Spleen (tissue), 11 donors: ENCODE measurements around the gene CDC42EP5. TPM values are rescaled to one million over a fixed set of nuclear protein-coding genes. Genes with fewer than 3 reads are reported as not detected.

ENCODE experiments used
- DNase-seq: peaks from one replicate; pipeline ENCODE4 v3.0.0-alpha.2; 2020
- H3K27ac ChIP-seq, 8 donors: fragments of 200-600 bp; sonication (generic) in 7 of 8; 1 replicate in 4 of 8; 2 replicates in 4 of 8; pipeline versions ENCODE4 v1.5.0 to v1.8.0; 2016 to 2021; ENCODE audit warnings: inconsistent platforms in 4 of 8, mild to moderate bottlenecking in 4 of 8, moderate library complexity in 1 of 8
- H3K27me3 ChIP-seq, 7 donors: fragments of 200-600 bp; sonication (generic) in 6 of 7; replicated peaks in 1 of 7; 1 replicate in 4 of 7; 2 replicates in 3 of 7; pipeline versions ENCODE4 v1.5.0 to v1.8.0; 2016 to 2021; ENCODE audit warnings: inconsistent platforms in 3 of 7, mild to moderate bottlenecking in 1 of 7
- H3K36me3 ChIP-seq, 6 donors: fragments of 200-600 bp; sonication (generic) in 5 of 6; 1 replicate in 4 of 6; 2 replicates in 2 of 6; pipeline versions ENCODE4 v1.5.0 to v1.8.0; 2016 to 2021; ENCODE audit warnings: inconsistent platforms in 2 of 6
- H3K4me1 ChIP-seq, 6 donors: fragments of 200-600 bp; sonication (generic) in 5 of 6; 1 replicate in 3 of 6; 2 replicates in 3 of 6; pipeline versions ENCODE4 v1.5.0 to v1.8.0; 2016 to 2021; ENCODE audit warnings: inconsistent platforms in 3 of 6
- H3K4me3 ChIP-seq, 8 donors: fragments of 200-600 bp; sonication (generic) in 7 of 8; 1 replicate in 4 of 8; 2 replicates in 4 of 8; pipeline versions ENCODE4 v1.5.0 to v1.8.0; 2016 to 2021; ENCODE audit warnings: inconsistent platforms in 4 of 8, mild to moderate bottlenecking in 4 of 8, moderate library complexity in 2 of 8
- H3K9me3 ChIP-seq, 8 donors: fragments of 200-600 bp; sonication (generic) in 7 of 8; 1 replicate in 4 of 8; 2 replicates in 4 of 8; pipeline versions ENCODE4 v1.5.0 to v1.8.0; 2016 to 2021; ENCODE audit warnings: inconsistent platforms in 4 of 8
- POLR2A ChIP-seq, 3 donors: fragments of 450-650 bp; IDR thresholded peaks; one replicate each; pipeline ENCODE4 v1.5.1; 2017; ENCODE audit warnings: antibody characterized with exemption in 3 of 3, mild to moderate bottlenecking in 1 of 3
- POLR2AphosphoS5 ChIP-seq, 3 donors: sonication (generic); formaldehyde crosslinking; IDR thresholded peaks; one replicate each; pipeline ENCODE4 v1.5.1; 2017; ENCODE audit warnings: antibody characterized with exemption in 3 of 3
- WGBS, 5 donors: extraction: QIAGEN DNeasy Blood & Tissue Kit in 3 of 5; methylation state at CpG; one replicate each; pipeline versions ENCODE4 v1.1.5 to v1.1.7; 2013 to 2018; 5-methylcytosine and 5-hydroxymethylcytosine counted together
- intact Hi-C: fragments of 100-400 bp; cut with DNase I; formaldehyde crosslinking; loops from one replicate; pipeline ENCODE4 v1.15.0; 2023; ENCODE audit warnings: low total_unique reads
- polyA plus RNA-seq, 3 donors: library from polyadenylated mRNA; stranded (reverse); fragments of 200-250 nt; gene quantifications; one replicate each; pipeline ENCODE4 v1.2.1, GENCODE V29; 2013
- total RNA-seq, 7 donors: library from RNA; depleted of rRNA in 3 of 7; stranded (reverse); fragments of >200 nt in 3 of 7; fragmentation: NEBNext Ultra II Directional in 4 of 7; extraction: Animal tissue kit (Norgen Biotek cat#: 25700) in 4 of 7; gene quantifications; one replicate each; pipeline versions ENCODE4 v1.1.0 to v1.2.1, GENCODE V29; 2016 to 2021
- TF ChIP-seq, protein P1 (sequence below), 11 experiments: fragments of 200-600 bp in 7 of 11; fragments of 450-650 bp in 4 of 11; sonication (generic) in 4 of 11; IDR thresholded peaks in 8 of 11; conservative IDR thresholded peaks in 3 of 11; 1 replicate in 7 of 11; 2 replicates in 4 of 11; pipeline versions ENCODE4 v1.4.0 to v1.8.0; 2016 to 2021; ENCODE audit warnings: antibody characterized with exemption in 11 of 11, inconsistent platforms in 4 of 11, mild to moderate bottlenecking in 1 of 11
- donor health status: healthy with polysubstance abuse.
- donor health status: DM: no; HTN: no; CAD: no; lungs with moderate emphysema.
- donor health status: DM: no; HTN: no; CAD: no.
- donor health status: Bipolar disorder and iron deficiency.
- donor health status: healthy.
- donor health status: DM: no; HTN: no; CAD: no.
- donor health status: DM: yes; HTN: yes; CAD: no.

The CDC42EP5 gene
- total and polyA plus RNA-seq, 10 donors: 6.6 to 16.1 (median 13.1) TPM

DNA sequence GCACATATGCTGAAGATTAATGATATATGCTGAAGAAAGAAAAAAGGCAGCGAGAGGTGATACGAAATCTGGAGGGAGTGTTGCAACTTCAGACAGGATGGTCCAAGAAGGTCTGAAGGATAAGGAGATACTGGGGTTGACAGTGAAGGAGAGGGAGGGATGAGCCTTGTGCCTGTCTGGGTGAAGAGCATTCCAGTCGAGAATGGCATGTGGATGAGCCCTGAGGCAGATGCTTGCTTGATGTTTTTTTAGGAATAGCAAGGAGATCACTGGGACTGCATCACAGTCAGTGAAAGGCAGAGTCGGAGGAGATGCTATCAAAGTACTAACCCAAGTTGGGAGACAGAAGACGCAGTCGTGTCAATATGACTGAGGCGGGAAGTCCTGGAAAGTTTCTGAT is 16.2 kb upstream of the CDC42EP5 start:
- Histone ChIP-seq H3K27ac (no peak overlapping the region), H3K36me3 (no peaks in the 10 kb centered on the region), H3K4me3 (no peak overlapping the region), H3K9me3 (no peaks in the 10 kb centered on the region), H3K4me1 (peaks cover 0 to 8% (median 0%) of the 10 kb centered on the region in 6 donors), H3K27me3 (peaks cover 0 to 70% (median 8%) of the 10 kb centered on the region in 7 donors)
- no peak for TF ChIP-seq POLR2AphosphoS5 (IDR thresholded peaks at IDR 0.05)
- no peak for DNase-seq
- 68 to 80% (median 75%) methylated on average over 7 of the region's 7 CpGs for WGBS, 5 donors
- intact Hi-C loops: no loop called here

DNA sequence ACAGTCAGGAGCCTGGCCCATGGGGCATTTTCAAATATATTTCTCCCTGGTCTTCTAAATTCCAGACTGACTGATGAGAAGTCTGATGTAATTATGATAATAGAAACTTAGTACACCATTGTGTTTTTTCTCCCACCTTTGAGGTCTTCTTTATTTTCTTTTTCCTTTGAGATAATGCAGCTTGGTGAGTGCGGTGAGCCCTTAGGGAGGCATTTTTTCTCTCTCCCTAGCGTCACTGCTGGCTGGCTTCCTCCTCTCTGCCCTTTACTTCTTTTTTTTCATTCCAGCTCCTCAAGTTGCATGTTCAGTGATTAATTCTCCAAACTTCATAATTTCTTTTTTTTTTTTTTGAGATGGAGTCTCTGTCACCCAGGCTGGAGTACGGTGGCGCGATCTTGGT is 12.8 kb upstream of the CDC42EP5 start:
- no peak for DNase-seq
- Histone ChIP-seq H3K36me3 (no peaks in the 10 kb centered on the region), H3K9me3 (no peaks in the 10 kb centered on the region), H3K4me3 (no peak overlapping the region), H3K27ac (no peak overlapping the region), H3K4me1 (peaks cover 0 to 29% (median 20%) of the 10 kb centered on the region in 6 donors), H3K27me3 (peaks cover 0 to 60% (median 12%) of the 10 kb centered on the region in 7 donors)
- WGBS, 5 donors: 55 to 75% (median 64%) methylated on average over 5 of the region's 5 CpGs
- TF ChIP-seq POLR2AphosphoS5 (IDR thresholded peaks at IDR 0.05) (no peak), POLR2A (IDR thresholded peaks at IDR 0.05) (no peak)
- TF ChIP-seq, protein P1, sequence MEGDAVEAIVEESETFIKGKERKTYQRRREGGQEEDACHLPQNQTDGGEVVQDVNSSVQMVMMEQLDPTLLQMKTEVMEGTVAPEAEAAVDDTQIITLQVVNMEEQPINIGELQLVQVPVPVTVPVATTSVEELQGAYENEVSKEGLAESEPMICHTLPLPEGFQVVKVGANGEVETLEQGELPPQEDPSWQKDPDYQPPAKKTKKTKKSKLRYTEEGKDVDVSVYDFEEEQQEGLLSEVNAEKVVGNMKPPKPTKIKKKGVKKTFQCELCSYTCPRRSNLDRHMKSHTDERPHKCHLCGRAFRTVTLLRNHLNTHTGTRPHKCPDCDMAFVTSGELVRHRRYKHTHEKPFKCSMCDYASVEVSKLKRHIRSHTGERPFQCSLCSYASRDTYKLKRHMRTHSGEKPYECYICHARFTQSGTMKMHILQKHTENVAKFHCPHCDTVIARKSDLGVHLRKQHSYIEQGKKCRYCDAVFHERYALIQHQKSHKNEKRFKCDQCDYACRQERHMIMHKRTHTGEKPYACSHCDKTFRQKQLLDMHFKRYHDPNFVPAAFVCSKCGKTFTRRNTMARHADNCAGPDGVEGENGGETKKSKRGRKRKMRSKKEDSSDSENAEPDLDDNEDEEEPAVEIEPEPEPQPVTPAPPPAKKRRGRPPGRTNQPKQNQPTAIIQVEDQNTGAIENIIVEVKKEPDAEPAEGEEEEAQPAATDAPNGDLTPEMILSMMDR (IDR thresholded peaks at IDR 0.05 in 8 of 11, conservative IDR thresholded peaks at IDR 0.05 in 3 of 11): no peak
- intact Hi-C loops: no loop called here

DNA sequence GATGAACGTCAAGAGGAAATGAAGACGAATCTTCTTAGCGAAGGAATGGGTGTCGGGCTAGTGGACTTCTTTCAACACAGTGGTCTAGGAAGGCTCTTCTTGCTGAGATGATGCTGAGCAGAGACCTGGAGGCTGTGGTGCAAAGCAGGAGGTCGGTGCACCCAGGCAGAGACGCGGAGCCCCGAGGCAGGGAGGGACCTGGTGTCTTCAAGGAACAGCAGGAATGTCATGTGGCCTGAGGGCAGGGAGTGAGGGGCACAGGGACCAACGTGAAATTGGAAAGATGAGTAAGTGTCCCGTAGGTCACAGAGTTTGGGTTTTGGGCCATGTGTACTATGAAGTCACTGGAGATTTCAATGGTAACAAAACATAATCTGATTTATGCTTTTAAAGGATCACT is 11.4 kb upstream of the CDC42EP5 start:
- Histone ChIP-seq H3K4me1 (peaks cover 0 to 43% (median 29%) of the 10 kb centered on the region in 6 donors), H3K4me3 (no peak overlapping the region), H3K27me3 (peaks cover 0 to 61% (median 12%) of the 10 kb centered on the region in 7 donors), H3K9me3 (no peaks in the 10 kb centered on the region), H3K27ac (no peak overlapping the region), H3K36me3 (no peaks in the 10 kb centered on the region)
- 78 to 82% (median 80%) methylated on average over 10 of the region's 10 CpGs for WGBS, 5 donors
- intact Hi-C loops: loop anchor here (5.0 kb wide), 1 partner anchor 188 kb away; no protein-coding TSS in a partner anchor
- no peak for TF ChIP-seq POLR2AphosphoS5 (IDR thresholded peaks at IDR 0.05)
- TF ChIP-seq, protein P1 (IDR thresholded peaks at IDR 0.05 in 8 of 11, conservative IDR thresholded peaks at IDR 0.05 in 3 of 11): no peak
- no peak for TF ChIP-seq POLR2A (IDR thresholded peaks at IDR 0.05)
- DNase-seq: no peak

DNA sequence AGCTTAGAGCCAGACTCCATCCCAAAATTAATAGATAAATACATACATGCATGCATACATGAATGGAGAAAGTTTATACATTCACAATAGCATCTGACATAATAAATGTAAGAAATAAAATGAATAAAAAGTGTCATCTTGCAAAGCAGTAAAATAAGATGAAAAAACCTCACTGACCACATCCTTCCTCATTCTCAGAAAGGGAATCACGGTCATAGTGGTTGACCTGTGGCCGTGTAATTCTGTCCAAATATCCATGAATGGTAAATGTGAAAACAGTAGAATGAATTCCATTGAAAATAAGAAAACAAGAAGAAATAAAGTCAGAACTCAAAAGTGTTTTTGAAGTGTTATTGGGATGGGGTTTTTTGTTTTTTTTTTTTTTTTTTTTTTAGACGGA is 9.8 kb upstream of the CDC42EP5 start:
- Histone ChIP-seq H3K9me3 (no peaks in the 10 kb centered on the region), H3K36me3 (no peaks in the 10 kb centered on the region), H3K4me3 (no peak overlapping the region), H3K27me3 (peaks cover 0 to 70% (median 12%) of the 10 kb centered on the region in 7 donors), H3K4me1 (peaks cover 0 to 53% (median 29%) of the 10 kb centered on the region in 6 donors), H3K27ac (no peak overlapping the region)
- TF ChIP-seq POLR2AphosphoS5 (IDR thresholded peaks at IDR 0.05) (no peak), POLR2A (IDR thresholded peaks at IDR 0.05) (no peak)
- TF ChIP-seq, protein P1 (IDR thresholded peaks at IDR 0.05 in 8 of 11, conservative IDR thresholded peaks at IDR 0.05 in 3 of 11): no peak
- no peak for DNase-seq
- intact Hi-C loops: loop anchor here (5.0 kb wide), 1 partner anchor 189 kb away; no protein-coding TSS in a partner anchor
- WGBS, 5 donors: 15 to 35% (median 32%) methylated on average over 3 of the region's 3 CpGs
